T-helper 2 cell treated with Interferon-gamma antibody and Interleukin-4, amounts not matched to agents 100 ng/mL and 5 ng/mL, for 36 hours (primary cell): ENCODE data around the gene ABCC5. TPM values are rescaled to one million over a fixed set of nuclear protein-coding genes. Genes with fewer than 3 reads are reported as not detected.
"Not testable (repeated sequence)": the region's sequence is repeated elsewhere in the genome, so short reads cannot be mapped to it uniquely, and the experiment has no call there.

Experiments
- intact Hi-C: fragments of 100-400 bp; cut with micrococcal nuclease; formaldehyde crosslinking; loops from one replicate; pipeline ENCODE4 v1.15.1; 2023
- total RNA-seq: library from RNA; stranded (reverse); gene quantifications from 2 replicates; pipeline ENCODE4 v1.2.3, GENCODE V29; 2022

The ABCC5 gene
- total RNA-seq, 1 donor from 2014 or later, result 19.1 TPM

DNA sequence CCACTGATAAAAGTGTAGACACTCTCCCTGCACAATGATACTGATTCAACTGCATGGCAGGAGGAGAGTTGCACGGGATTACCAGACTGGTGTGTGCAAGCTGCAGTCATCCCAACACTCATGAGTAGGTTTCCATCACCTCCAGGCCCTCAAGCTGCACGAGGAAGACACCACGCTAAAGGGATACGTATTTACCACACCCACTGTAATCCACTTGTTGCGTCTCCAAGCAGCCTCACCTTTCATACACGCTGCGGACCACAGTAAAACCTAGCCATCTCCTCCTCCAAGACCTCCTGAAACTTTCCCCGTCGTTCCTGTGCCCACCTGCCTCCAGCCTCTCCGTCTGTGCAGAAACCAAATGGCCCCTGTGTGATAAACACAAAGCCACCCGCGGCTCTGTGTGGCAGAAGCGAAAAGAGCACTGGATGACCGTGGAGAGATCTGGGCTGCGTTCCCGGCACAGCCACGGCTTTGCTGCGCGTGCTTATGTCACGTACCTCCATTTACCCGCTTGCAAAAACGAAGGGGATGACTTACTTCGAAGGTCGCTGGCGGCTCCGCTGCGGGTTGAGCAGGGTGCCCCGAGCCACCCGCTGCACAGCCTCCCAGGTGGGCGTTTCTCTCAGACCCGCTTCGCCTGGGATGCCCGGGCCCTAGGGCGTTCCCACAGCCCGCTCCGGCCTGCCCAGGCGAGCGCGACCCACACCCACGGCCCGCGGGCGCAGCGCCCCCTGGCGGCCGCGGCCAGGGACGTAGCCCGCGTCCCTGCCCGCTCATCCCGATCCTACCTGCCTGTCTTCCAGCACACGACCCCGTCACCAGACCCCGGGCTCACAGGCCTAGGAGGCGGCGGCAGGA is 643 bp downstream of the ABCC5 start:
- intact Hi-C loops, result loop anchor here (1.0 to 2.0 kb wide), 7 partner anchors 118 to 282 kb away; partner anchors contain the start of genes ABCF3, ALG3, AP2M1 and EEF1AKMT4

GRCh38 chr3:184016169-184016570 is 1.5 kb downstream of the ABCC5 start:
- intact Hi-C loops, result loop anchor here (2.0 kb wide), 1 partner anchor 233 kb away; the partner anchor contains the start of genes ALG3 and EEF1AKMT4

DNA sequence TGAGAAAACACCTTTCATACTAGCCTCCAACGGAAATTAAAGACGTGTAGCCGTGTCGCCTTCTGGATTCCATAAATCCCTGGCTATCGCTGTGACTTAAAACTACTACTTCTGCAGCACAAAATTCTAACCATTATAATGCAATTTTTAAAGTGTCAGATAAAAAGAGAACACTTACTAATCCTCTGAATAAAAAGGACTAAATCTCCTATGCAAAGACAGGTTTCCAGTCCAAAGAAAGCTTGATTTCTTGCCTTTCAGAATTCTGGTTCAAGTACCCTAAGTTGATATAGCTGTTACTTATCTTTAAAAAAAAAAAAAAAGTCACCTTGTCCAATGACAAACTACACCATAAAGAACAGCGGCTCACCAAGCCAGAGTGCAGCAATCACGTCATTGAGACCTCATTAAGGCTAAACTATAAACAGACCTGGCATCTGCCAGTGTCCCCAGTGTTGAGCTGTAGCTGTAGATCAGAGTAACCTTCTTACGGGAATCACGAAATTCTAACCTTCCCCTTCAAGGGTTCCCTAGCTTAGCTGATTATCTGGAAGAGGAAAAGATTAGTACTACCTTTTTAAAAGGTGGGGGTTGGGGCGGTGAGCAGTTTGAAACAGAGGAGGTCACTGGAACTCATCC is 2.2 kb downstream of the ABCC5 start:
- intact Hi-C loops, result loop anchor here (2.0 kb wide), 1 partner anchor 233 kb away; the partner anchor contains the start of genes ALG3 and EEF1AKMT4

- intact Hi-C loops, result no loop called here
Observed at GRCh38 chr3:184011937-184012889, 5.5 kb downstream of the ABCC5 start.

GRCh38 chr3:184011230-184011876 is 6.3 kb downstream of the ABCC5 start:
- intact Hi-C loops, result no loop called here

DNA sequence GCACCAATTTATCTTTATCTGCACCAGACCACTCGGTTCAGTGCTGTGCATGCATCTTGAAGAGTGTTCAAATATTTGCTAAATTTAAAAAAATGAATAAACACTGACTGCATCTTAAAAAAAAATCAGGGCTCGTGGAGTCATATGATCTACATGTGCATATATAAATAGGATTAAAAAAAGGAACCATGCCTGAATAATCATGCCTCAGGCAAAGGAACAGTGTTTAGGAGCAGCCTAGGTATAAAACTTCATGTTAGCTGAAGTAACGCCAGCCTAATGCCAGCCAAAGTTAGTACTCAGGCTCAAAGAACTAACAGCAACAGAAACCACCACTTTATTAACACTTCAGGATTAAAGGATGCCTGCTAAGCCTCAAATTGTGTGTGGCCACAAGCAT is 9.5 kb downstream of the ABCC5 start:
- intact Hi-C loops, result no loop called here

GRCh38 chr3:184007143-184007813 is 10.4 kb downstream of the ABCC5 start:
- intact Hi-C loops, result not testable (repeated sequence)

GRCh38 chr3:184005941-184006507 is 11.7 kb downstream of the ABCC5 start:
- intact Hi-C loops, result no loop called here

- intact Hi-C loops, result no loop called here
Observed at GRCh38 chr3:184004476-184004875, 13.2 kb downstream of the ABCC5 start.

DNA sequence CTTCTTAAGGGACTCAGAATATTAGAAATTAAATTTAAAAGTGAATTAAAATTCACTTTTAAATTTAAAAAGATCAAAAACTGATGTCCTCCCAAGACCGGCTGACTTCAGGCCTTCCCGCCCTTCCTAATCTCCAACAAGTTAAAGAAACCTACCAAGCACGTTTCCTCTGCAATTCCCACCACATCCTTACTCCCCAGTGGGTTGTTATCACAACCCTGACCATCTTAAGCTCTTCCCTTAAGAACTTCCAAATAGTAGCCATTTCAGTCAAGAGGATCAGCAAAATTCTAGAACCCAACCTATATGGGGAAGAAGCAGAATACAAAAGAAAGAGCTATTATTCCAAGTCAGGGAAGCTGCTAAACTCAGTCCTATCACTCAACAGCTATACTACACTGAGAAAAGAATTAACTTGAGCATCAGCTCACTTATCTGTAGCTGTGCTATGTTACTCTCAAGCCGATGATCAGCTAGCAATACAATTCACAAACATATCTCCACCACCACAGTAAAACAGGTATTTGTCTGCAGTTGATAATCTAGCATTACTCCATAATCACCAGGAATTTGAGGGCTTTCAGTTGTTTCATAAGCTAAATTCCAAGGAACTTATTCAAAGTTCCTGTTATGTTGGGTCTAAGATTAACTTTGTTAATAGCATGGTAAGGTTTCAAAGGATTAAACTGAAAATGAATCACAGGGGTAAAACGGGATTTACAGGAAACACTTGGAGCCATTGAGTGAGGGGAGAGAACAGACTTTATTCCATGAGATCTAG is 14.3 kb downstream of the ABCC5 start:
- intact Hi-C loops, result no loop called here

DNA sequence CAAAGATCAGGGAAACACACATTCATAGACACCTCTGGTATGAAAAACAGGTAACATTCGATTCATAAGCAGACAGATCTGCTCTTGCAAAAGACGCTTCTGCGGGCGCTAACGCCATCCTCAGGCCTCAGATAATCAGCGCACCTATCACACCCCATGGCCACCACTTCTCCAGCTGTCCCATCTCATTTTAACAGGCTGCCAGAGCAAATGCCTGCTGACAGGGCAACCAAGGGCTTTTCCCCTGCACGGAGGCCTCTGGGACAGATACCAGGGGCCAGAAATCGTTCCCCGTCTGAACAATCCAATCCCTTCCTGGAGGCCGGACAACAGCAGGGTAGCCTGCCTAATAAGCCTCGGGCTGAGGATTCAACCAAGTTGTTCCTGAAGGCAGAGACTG is 15.2 kb downstream of the ABCC5 start:
- intact Hi-C loops, result no loop called here

- intact Hi-C loops, result no loop called here
Observed at GRCh38 chr3:184001761-184002160, 15.9 kb downstream of the ABCC5 start.

GRCh38 chr3:183991403-183991802 is 26.3 kb downstream of the ABCC5 start:
- intact Hi-C loops, result no loop called here

GRCh38 chr3:183988216-183988790 is 29.4 kb downstream of the ABCC5 start:
- intact Hi-C loops, result no loop called here

- intact Hi-C loops, result no loop called here
Observed at GRCh38 chr3:183987000-183987600, 30.6 kb downstream of the ABCC5 start.

- intact Hi-C loops, result no loop called here
Observed at GRCh38 chr3:183984749-183985729, 32.6 kb downstream of the ABCC5 start.

- intact Hi-C loops, result no loop called here
Observed at GRCh38 chr3:183984127-183984740, 33.5 kb downstream of the ABCC5 start.
